Measurements from ENCODE around the gene SYNE2.

SYNE2 gene

GRCh38 chr14:64221391-64222003 lies 368.7 kb downstream of the SYNE2 start:
- DNase-seq: no peak

- DNase-seq: no peak
Measured at GRCh38 chr14:64225151-64225757, 372.4 kb downstream of the SYNE2 start.

- DNase-seq: no peak
Measured at GRCh38 chr14:64227856-64228255, 375.1 kb downstream of the SYNE2 start.

GRCh38 chr14:64229489-64229888 lies 376.7 kb downstream of the SYNE2 start:
- no peak for DNase-seq

GRCh38 chr14:64232095-64232838 lies 379.5 kb downstream of the SYNE2 start:
- DNase-seq: no peak

GRCh38 chr14:64232944-64233343 lies 380.1 kb downstream of the SYNE2 start:
- no peak for DNase-seq

- no peak for DNase-seq
Measured at GRCh38 chr14:64233531-64234190, 380.9 kb downstream of the SYNE2 start.

- no peak for DNase-seq
Measured at GRCh38 chr14:64234877-64235651, 382.3 kb downstream of the SYNE2 start.

- DNase-seq: no peak
Measured at GRCh38 chr14:64235652-64236640, 383.1 kb downstream of the SYNE2 start.

- no peak for DNase-seq
Measured at GRCh38 chr14:64238049-64238448, 385.2 kb downstream of the SYNE2 start.

GRCh38 chr14:64238631-64239030 lies 385.8 kb downstream of the SYNE2 start:
- DNase-seq: no peak

- no peak for DNase-seq
Measured at GRCh38 chr14:64244279-64244678, 391.5 kb downstream of the SYNE2 start.

GRCh38 chr14:64245491-64245890 lies 392.7 kb downstream of the SYNE2 start:
- DNase-seq: no peak

- no peak for DNase-seq
Measured at GRCh38 chr14:64246688-64247087, 393.9 kb downstream of the SYNE2 start.

- DNase-seq: no peak
Measured at GRCh38 chr14:64247195-64247594, 394.4 kb downstream of the SYNE2 start.

- DNase-seq: no peak
Measured at GRCh38 chr14:64248689-64249088, 395.9 kb downstream of the SYNE2 start.

- no peak for DNase-seq
Measured at GRCh38 chr14:64249363-64249762, 396.6 kb downstream of the SYNE2 start.

- no peak for DNase-seq
Measured at GRCh38 chr14:64253672-64254071, 400.9 kb downstream of the SYNE2 start.

GRCh38 chr14:64255756-64256155 lies 403.0 kb downstream of the SYNE2 start:
- no peak for DNase-seq

GRCh38 chr14:64260418-64260817 lies 407.6 kb downstream of the SYNE2 start:
- DNase-seq: no peak

GRCh38 chr14:64265222-64265621 lies 412.4 kb downstream of the SYNE2 start:
- DNase-seq: no peak
